ENCODE results near the gene BYSL.
"Not testable (repeated sequence)": the region's sequence is repeated elsewhere in the genome, so short reads cannot be mapped to it uniquely, and the experiment has no call there.

Gene BYSL

GRCh38 chr6:41942067-41942851 lies 21.0 kb downstream of the BYSL start:
- no peak for DNase-seq

GRCh38 chr6:41942882-41943281 lies 21.6 kb downstream of the BYSL start:
- DNase-seq: not testable (repeated sequence)

DNA sequence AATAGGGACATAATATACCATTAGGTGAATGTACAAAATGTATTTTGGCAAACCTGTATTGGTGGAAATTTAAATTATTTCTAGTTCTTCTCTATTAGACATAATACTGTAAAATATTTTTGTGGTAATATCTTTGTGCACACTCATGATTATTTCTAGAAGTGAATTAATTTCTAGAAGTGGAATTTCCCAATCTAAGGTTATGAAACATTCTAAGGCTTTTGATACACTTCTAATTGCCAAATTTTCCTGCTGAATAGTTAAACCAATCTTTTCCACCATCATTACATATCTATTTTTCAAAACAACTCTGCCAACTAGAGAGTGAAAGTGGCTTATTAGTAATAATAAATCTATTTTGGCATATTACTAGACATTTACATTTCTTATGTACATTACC lies 22.2 kb downstream of the BYSL start:
- no peak for DNase-seq

- DNase-seq: no peak
Measured at GRCh38 chr6:41947581-41948220, 26.4 kb downstream of the BYSL start.

- DNase-seq: no peak
Measured at GRCh38 chr6:41954668-41955067, 33.4 kb downstream of the BYSL start.

DNA sequence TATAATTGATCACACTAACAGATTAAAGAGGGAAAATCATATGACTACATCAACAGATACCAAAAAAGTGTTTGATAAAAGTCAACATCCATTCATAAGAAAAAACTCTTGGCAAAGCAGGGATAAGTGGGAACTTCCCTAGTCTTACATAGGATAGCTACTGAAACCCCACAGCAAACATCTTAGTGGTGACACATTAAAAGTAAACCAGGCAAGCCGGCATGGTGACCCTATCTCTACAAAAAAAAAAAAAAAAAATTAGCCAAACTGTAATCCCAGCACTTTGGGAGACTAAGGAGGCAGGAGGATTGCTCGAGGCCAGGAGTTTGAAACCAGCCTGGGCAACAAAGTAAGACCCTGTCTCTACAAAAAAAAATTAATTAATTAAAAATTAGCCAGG lies 34.1 kb downstream of the BYSL start:
- DNase-seq: no peak

DNA sequence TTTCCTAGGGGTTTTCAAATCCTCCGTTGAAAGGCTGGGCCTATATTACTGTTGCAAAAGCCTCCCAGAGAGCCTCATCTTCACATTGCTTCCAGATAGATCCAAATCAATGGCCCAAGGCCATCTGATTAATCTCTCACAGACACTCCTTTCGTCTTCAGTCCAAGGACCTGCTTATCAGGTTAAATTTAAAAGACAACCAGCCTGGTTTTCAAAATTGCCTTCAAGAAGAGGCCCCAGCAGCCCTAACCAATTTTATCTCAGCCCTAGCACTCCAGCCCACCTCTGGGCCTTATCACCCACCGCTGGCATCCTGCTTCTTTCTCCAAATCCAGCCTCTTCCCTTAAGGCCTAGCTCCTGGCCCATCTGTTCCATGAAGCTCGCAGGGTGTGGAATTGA lies 35.8 kb downstream of the BYSL start:
- no peak for DNase-seq

GRCh38 chr6:41958022-41958856 lies 36.9 kb downstream of the BYSL start:
- no peak for DNase-seq

- DNase-seq: no peak
Measured at GRCh38 chr6:41960028-41960427, 38.7 kb downstream of the BYSL start.

DNA sequence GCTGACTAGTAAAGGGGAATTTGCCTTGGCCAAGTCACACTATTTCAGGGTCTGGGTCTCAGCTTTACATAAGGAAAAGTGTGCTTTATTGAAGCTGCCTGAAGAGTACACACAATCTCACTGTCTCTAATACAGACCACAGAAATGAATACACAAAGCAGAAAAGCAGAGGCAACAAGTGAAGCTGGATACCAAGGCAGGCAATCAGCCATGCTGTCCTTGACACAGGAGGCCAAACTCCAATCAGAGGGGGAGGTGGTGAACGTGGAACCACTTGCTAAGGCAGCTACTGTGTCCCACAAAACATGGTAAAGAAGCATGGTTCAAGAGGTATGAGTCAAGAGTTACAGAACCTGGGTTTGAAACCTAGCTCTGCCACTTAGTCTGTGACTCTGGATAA lies 42.1 kb downstream of the BYSL start:
- DNase-seq: no peak

DNA sequence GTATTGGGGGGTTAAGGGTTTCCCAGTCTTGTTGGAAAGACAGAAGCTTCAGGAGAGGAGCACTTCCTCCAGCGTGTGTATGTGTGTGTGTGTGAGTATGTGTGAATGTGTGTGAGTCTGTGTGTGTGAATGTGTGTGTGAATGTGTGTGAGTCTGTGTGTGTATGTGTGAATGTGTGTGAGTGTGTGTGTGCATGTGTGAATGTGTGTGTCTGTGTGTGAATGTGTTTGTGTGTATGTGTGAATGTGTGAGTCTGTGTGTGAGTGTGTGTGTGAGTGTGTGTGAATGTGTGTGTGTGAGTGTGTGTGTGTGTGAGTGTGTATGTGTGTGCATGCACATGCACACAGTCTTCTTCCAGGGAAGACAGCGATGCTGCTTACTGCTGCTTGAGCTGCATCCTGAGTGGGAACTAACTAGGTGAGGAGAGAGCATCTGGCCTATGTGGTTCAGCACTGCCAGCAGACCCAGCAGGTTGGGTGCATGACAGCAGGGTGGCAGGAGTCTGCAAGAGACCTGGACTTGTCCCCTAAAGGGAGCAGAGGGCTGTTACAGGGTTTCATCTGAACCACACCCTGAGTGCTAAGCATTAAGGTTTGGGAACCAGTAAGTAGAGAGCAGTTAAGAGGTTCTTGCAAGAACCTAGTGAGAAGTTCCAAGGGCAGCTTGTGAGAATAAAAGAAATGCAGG lies 43.0 kb downstream of the BYSL start:
- no peak for DNase-seq

DNA sequence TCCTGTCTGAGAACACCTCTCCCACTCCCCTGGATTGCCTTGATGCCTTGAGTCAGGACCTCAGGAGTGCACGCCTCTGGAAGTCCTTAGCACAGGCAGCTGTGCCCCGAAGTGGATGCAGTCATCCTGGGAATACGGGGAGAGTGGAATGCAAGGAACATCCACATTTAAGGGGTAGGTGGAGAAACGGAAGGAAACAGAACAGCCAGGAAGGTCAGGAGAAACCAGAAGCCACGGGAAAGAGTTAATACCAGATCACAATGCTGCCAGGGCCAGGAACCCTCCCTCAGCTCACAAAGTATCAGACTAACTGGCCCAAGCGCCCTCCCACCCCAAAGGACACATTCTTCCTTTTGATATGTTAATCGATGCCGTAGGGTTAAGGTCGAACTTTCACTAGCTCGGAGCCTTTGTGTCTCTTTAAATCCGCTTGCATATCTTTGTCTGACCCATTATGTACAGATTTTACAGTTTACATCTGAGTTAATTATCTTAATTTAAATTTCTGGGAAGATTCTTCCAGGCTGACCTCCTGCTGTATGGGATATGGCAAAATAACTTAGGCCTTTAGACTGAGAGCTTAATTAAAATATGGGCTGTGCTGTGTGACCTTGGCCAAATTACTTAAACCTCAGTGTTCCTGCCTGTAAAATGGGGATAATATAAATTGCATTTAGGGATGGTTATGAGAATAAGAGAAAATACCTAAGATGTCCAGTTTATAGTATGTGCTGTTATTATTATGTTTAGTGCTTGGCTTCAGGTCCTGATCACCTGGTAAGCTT lies 44.3 kb downstream of the BYSL start:
- DNase-seq: no peak

DNA sequence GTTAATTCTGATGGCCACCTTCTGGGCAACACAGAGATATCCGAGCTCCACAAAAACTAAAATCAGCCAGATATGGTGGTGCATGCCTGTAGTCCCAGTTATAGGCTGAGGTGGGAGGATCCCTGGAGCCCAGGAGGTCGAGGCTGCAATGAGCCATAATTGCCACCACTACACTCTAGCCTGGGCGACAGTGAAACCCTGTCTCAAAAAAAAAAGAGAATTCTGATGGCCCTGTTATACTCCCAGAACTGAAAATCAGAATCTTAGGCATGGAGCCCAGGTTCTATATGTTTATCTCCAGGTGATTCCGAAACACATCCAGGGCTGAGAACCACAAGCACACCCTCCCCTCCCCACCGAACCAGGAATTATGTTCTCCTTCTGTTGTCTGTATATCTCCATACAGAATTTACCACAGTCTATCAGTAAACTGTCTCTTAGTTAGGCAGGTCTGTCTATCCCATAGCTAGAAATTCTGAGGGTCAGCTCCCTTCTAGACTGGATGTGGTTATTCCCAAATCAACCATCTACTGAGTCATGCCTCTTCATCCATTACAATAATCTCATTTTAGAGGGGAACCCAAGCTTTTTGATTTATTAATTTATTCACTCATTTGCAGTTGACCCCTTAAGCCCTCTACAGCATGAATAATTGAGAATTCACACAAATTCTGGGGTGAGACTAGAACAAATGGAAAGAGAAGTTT lies 45.1 kb downstream of the BYSL start:
- no peak for DNase-seq

GRCh38 chr6:41966961-41967311 lies 45.6 kb downstream of the BYSL start:
- no peak for DNase-seq

DNA sequence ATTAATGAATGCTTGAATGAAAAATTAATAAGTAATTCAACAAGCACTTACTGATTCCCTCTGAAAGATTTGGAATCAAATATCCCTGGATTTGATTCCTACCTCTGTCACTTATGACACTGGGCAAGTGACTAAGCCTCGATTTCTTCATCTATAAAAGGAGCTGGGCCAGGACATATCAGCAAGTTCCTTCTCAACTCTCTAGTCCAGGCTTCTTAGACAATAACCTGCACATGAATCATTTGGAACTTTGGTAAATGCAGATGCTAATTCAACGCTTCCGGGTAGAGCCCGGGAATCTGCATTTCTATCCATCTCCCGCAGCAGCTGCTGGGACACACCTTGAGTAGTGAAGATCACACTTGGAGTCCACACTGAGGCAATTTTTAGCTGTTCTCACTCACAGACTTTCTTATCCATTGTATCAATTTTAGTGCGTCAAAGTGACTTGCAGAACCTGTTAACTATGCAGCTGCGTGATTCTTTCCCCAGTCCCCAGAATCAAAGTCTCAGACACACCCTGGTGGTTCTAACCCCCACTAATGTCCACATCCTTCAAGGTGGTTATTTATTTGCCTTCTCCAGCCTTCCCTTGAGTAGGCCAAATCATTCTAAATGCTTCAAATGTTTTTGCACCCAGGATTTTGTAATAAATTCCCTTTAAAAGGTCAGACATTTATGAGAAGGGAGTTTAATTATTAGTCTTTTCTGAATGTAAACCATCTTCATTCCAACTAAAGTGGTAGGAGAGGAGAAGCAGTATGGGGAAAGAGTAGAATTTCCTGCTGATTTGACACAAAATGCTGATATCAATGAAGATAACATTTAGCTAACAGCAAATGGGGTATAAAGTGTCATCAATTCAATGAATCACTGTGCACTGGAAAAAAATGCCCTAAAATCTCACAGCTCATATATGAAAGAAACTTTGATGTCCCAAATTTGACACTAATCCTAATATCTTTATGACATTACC lies 46.3 kb downstream of the BYSL start:
- no peak for DNase-seq

- no peak for DNase-seq
Measured at GRCh38 chr6:41970436-41970846, 49.1 kb downstream of the BYSL start.

- no peak for DNase-seq
Measured at GRCh38 chr6:41972826-41973225, 51.5 kb downstream of the BYSL start.

DNA sequence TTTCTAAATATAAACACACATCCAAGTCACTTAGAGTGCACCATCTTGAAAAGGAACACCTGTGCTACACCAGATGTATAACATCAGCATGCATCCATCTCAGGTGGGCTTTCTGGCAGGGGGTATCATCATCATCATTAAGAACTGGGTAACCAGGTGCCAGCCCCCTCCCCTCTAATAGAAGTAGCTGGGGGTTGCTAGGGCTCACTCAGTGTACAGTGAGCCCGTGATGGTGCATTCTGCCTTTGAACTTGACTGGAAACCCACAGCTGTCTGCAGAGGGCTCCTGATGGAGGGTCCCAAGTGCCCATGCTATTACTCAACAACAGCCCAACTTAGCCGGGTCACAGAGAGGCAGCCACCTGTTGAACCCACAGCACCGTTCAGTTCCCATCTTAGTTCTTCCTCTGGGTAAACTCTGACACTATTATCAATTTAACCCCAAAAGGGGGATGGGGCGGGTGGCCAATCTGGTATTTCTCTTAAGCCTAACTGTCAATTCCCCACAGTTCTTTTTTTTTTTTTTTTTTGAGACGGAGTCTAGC lies 53.1 kb downstream of the BYSL start:
- no peak for DNase-seq

GRCh38 chr6:41975276-41975675 lies 54.0 kb downstream of the BYSL start:
- DNase-seq: no peak
